ENCODE data around the gene TLE3. TPM values are rescaled to one million over a fixed set of nuclear protein-coding genes. Genes with fewer than 3 reads are reported as not detected.

TLE3 gene
- total and polyA plus RNA-seq, 2 experiments from 2014 or later, result 21.2 to 45.9 TPM

- TF ChIP-seq CTCF (IDR thresholded peaks at IDR 0.05; ENCODE audit: poor library complexity) (no peak), EZH2phosphoT487 (IDR thresholded peaks at IDR 0.05; ENCODE audit: low read depth, severe bottlenecking, unreplicated experiment) (no peak), EZH2 (IDR thresholded peaks at IDR 0.05; ENCODE audit: borderline replicate concordance) (no peak)
- Histone ChIP-seq H4K20me1 (ENCODE audit: insufficient read depth, poor library complexity, severe bottlenecking) (peaks cover 37% of the 10 kb centered on the region), H3K27me3 (no peaks in the 10 kb centered on the region), H3K36me3 (replicated peaks; ENCODE audit: insufficient read depth, low read depth) (no peaks in the 10 kb centered on the region), H3K4me2 (peak overlapping the region; percentile 56), H2AFZ (no peak overlapping the region), H3K4me3 (no peak overlapping the region), H3K4me1 (ENCODE audit: insufficient read depth) (peaks cover 26% of the 10 kb centered on the region), H3K79me2 (peaks cover 2% of the 10 kb centered on the region), H3K9me3 (ENCODE audit: low read depth) (no peaks in the 10 kb centered on the region), H3K27ac (peak overlapping the region; percentile 37), H3K9me2 (replicated peaks; ENCODE audit: insufficient read depth) (no peaks in the 10 kb centered on the region)
- 55% methylated on average over 25 of the region's 29 CpGs for WGBS (ENCODE audit: low lambda C conversion rate, missing lambda C conversion rate)
- DNase-seq (ENCODE audit: low spot score), result peak; percentile 63
These were observed 35.3 kb downstream of the TLE3 start for GRCh38 chr15:70062321-70062956.

GRCh38 chr15:70061696-70062270, 35.9 kb downstream of the TLE3 start:
- TF ChIP-seq CTCF (IDR thresholded peaks at IDR 0.05; ENCODE audit: poor library complexity) (no peak), EZH2 (IDR thresholded peaks at IDR 0.05; ENCODE audit: borderline replicate concordance) (no peak), EZH2phosphoT487 (IDR thresholded peaks at IDR 0.05; ENCODE audit: low read depth, severe bottlenecking, unreplicated experiment) (no peak)
- Histone ChIP-seq H3K9me3 (ENCODE audit: low read depth) (no peaks in the 10 kb centered on the region), H4K20me1 (ENCODE audit: insufficient read depth, poor library complexity, severe bottlenecking) (peaks cover 37% of the 10 kb centered on the region), H3K4me1 (ENCODE audit: insufficient read depth) (peaks cover 26% of the 10 kb centered on the region), H3K4me2 (peak overlapping the region; percentile 56), H3K36me3 (replicated peaks; ENCODE audit: insufficient read depth, low read depth) (no peaks in the 10 kb centered on the region), H3K79me2 (peaks cover 2% of the 10 kb centered on the region), H3K27ac (no peak overlapping the region), H3K4me3 (no peak overlapping the region), H3K9me2 (replicated peaks; ENCODE audit: insufficient read depth) (no peaks in the 10 kb centered on the region), H2AFZ (no peak overlapping the region), H3K27me3 (no peaks in the 10 kb centered on the region)
- WGBS (ENCODE audit: low lambda C conversion rate, missing lambda C conversion rate), result 81% methylated on average over 15 of the region's 15 CpGs
- DNase-seq (ENCODE audit: low spot score), result no peak

DNA sequence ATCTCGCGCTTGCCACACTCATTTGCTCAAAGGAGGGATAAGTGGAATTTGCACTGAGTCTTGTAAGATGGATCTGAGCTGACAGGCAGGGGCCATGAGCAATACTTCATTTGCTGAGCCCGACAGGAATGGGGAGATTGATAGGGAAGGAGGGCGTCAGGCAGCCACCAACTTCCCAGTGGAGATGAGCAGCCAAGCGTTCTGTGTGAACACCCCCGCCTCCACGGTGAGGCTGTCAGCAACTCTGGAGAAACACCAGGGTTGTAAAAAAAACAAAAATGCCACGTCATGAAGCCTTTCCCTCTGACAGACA, 36.8 kb downstream of the TLE3 start:
- no peak for TF ChIP-seq EZH2 (IDR thresholded peaks at IDR 0.05; ENCODE audit: borderline replicate concordance)
- Histone ChIP-seq H3K36me3 (replicated peaks; ENCODE audit: insufficient read depth, low read depth) (no peaks in the 10 kb centered on the region), H3K4me1 (ENCODE audit: insufficient read depth) (peaks cover 26% of the 10 kb centered on the region), H3K27ac (no peak overlapping the region), H3K9me2 (replicated peaks; ENCODE audit: insufficient read depth) (no peaks in the 10 kb centered on the region), H3K27me3 (no peaks in the 10 kb centered on the region), H3K9me3 (ENCODE audit: low read depth) (no peaks in the 10 kb centered on the region), H4K20me1 (ENCODE audit: insufficient read depth, poor library complexity, severe bottlenecking) (peaks cover 37% of the 10 kb centered on the region), H3K79me2 (peaks cover 2% of the 10 kb centered on the region), H3K4me3 (no peak overlapping the region), H3K4me2 (no peak overlapping the region), H2AFZ (no peak overlapping the region)
- WGBS (ENCODE audit: low lambda C conversion rate, missing lambda C conversion rate), result 89% methylated on average over 8 of the region's 8 CpGs
- no peak for DNase-seq (ENCODE audit: low spot score)

GRCh38 chr15:70060214-70060992, 37.3 kb downstream of the TLE3 start:
- peaks cover 26% of the 10 kb centered on the region for H3K4me1 ChIP-seq (ENCODE audit: insufficient read depth)
- WGBS (ENCODE audit: low lambda C conversion rate, missing lambda C conversion rate), result 96% methylated on average over 26 of the region's 26 CpGs
- no peak overlapping the region for H3K4me3 ChIP-seq
- H3K9me2 ChIP-seq (replicated peaks; ENCODE audit: insufficient read depth), result no peaks in the 10 kb centered on the region
- no peak overlapping the region for H3K27ac ChIP-seq
- peaks cover 39% of the 10 kb centered on the region for H4K20me1 ChIP-seq (ENCODE audit: insufficient read depth, poor library complexity, severe bottlenecking)
- H3K9me3 ChIP-seq (ENCODE audit: low read depth), result no peaks in the 10 kb centered on the region
- no peak for DNase-seq (ENCODE audit: low spot score)
- peaks cover 2% of the 10 kb centered on the region for H3K79me2 ChIP-seq
- H3K27me3 ChIP-seq, result no peaks in the 10 kb centered on the region
- TF ChIP-seq EZH2phosphoT487 (IDR thresholded peaks at IDR 0.05; ENCODE audit: low read depth, severe bottlenecking, unreplicated experiment), result no peak
- no peak for TF ChIP-seq CTCF (IDR thresholded peaks at IDR 0.05; ENCODE audit: poor library complexity)
- no peak for TF ChIP-seq EZH2 (IDR thresholded peaks at IDR 0.05; ENCODE audit: borderline replicate concordance)
- H3K36me3 ChIP-seq (replicated peaks; ENCODE audit: insufficient read depth, low read depth), result no peaks in the 10 kb centered on the region
- H2AFZ ChIP-seq, result no peak overlapping the region
- no peak overlapping the region for H3K4me2 ChIP-seq

Measured in hepatocyte (in vitro differentiated cells).